HG03066 (cell line): ENCODE data around the gene IGF1R.

ENCODE experiments used
- ATAC-seq: cut with Tn5 transposase; IDR thresholded peaks from one replicate; pipeline ENCODE4 v1.9.1; 2021; ENCODE audit warnings: low read depth; ENCODE audit not compliant: unreplicated experiment

IGF1R gene

GRCh38 chr15:98647026-98647773 lies 1.1 kb upstream of the IGF1R start:
- ATAC-seq = peak; percentile 53

DNA sequence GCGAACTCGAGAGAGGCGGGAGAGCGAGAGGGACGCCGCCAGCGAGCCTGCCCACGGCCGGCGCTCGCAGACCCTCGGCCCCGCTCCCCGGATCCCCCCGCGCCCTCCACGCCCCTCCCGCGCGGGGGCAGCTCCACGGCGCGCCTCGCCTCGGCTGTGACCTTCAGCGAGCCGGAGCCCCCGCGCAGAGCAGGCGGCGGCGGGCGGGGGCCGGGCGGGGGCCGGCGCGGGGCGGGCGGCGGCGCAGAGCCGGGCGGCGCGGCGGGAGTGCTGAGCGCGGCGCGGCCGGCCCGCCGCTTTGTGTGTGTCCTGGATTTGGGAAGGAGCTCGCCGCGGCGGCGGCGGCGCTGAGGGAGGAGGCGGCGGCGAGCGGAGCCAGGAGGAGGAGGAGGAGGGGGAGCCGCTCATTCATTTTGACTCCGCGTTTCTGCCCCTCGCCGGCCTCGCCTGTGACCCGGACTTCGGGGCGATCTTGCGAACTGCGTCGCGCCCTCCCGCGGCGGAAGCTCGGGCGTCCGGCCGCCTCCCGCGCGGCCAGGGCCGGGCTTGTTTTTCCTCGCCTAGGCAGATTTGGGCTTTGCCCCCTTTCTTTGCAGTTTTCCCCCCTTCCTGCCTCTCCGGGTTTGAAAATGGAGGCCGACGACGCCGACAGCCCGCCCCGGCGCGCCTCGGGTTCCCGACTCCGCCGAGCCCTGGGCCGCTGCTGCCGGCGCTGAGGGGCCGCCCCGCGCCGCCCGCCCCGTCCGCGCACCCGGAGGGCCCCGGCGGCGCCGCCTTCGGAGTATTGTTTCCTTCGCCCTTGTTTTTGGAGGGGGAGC lies 524 bp downstream of the IGF1R start:
- peak; percentile 16 for ATAC-seq

- ATAC-seq = no peak
Observed at GRCh38 chr15:98649472-98650416, 1.4 kb downstream of the IGF1R start.

DNA sequence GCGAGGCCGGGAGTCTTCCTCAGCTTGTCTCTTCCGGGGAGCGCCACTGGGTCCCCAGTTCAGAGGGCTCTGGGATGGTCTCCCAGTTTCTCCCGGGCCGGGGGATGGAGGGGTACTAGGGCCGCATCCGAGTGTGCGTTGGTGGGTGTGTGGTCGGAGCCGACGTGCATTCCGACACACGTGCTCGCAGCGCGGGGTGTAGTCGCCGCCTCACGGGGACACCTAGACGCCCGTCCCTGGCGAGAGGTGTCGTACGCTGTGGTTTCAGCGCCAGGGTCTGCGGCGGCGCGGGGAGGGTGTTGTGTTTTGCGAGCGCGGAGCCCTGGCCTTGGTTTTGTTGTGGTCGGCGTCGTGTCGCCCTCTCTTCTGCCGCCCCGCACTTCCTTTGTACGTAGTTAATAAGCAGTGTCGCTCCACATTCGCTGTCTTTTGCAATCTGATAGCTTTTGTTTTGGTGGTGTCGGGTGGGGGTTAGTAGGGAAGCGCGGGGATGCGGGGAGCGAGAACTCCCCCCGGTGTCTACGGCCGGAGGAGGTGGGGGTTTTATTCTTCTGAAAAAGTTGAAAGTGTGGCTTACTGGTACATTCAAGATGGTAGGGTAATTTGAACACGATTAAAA lies 2.2 kb downstream of the IGF1R start:
- ATAC-seq = no peak

- no peak for ATAC-seq
Observed at GRCh38 chr15:98651036-98651481, 2.7 kb downstream of the IGF1R start.

- ATAC-seq = no peak
Observed at GRCh38 chr15:98651581-98652220, 3.4 kb downstream of the IGF1R start.

DNA sequence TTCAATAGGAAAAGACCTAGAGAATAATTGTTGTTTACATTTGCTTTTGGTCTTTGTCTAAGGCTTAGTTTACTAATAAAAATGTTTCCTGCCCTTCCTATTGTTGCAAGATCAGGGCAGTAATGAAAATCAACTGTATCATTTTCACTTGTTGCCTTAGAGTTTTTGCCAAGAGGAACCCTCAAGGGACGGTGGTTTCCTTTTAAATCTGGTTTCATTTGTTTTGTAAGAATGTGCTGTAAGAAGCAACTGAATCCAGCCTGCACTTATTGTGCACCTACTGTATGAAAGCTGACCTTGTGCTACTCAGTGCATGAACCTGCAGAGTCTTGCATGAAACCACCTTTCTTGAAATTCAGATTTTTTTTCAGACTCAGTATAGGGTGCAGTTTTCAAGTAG lies 5.3 kb downstream of the IGF1R start:
- ATAC-seq = no peak

- no peak for ATAC-seq
Observed at GRCh38 chr15:98654790-98655360, 6.5 kb downstream of the IGF1R start.

DNA sequence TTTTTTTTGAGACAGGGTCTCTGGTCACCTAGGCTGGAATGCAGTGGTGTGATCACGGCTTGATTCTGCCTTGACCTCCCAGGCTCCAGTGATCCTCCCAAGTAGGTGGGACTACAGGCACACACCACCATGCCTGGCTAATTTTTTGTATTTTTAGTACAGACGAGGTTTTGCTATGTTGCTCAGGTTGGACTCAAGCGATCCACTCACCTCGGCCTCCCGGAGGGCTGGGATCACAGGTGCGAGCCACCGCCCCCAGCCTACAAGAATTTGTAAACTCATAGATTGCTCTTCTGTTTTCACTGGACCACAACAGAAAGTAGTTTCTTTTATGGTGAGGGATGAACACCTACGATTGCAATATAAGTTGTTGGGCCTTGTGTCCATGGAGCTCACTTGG lies 7.4 kb downstream of the IGF1R start:
- no peak for ATAC-seq

DNA sequence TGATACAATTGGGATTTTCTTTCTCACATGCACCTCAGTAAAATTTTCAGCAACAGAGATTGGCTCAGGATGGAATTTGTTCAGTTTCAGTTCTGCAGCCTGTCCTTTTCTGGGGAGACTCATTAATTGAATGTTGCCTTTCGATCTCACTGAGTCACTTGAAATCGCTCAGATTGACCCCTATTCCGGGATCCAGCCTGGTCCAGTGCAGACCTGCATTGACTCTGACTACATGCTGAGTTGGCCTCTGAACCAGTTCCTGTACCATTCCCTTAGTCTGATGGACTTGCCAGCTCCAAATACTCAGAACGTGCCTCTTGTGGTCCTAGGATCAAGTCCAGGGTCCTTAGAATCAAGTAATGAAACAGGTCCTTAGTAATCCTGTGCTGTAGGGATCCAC lies 9.4 kb downstream of the IGF1R start:
- ATAC-seq = no peak

DNA sequence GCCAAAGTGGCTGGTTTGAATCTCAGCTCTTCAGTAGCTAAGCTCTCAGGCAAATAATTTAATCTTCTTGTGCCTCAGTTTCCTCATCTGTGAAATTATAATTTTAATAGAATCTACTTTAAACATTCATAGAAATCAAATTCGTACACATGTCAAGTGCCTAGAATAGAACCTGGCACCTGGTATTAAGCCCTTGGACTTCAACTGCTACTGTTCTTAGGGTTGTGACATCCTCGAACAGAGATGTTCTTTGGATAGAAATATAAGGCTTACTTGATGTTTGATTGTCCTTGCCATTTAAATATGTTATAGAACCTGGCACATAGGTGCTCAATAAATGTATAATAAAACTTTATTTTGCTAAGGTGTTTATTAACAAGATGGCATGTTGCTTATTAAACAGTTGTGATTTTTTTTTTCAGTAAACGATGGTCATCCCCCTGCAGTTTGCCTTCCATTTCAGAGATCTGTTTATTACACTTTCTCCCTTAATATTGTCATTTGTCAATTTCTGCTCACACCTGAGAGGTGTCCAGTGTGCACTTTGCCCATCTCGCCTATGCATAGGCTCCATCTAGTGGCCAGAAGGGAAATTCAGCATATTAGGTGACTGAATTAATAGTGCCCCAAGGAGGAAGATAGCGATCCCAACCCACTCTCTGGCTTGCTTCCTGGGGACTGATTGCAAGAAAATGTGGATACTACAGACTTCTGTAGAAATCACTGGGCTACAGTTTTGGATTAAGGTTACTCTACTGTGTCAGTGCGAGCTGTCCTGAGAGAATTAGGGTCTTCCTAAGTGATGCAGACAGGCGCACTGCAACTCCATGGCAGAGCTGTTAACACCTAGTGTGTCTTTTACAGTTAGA lies 10.7 kb downstream of the IGF1R start:
- ATAC-seq = peak; percentile 88

DNA sequence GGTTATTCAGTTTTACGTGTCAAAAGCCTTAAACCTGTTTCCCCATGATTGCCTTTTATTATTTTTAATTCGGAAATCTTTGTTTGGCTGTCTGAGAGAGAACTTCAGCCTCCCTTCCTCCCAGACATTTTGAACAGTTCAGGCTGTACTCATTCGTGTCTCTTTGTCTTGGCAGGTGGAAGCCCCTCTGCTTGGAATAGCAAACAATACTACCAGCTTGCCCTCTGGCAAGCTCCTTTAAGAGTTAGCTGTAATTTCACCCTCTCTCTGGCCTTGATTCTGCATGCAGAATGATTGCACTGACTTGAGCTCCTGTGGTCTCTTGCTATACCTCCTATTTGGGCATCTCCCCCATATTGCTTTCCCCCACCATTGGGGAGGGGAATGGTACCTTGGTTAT lies 11.7 kb downstream of the IGF1R start:
- no peak for ATAC-seq

DNA sequence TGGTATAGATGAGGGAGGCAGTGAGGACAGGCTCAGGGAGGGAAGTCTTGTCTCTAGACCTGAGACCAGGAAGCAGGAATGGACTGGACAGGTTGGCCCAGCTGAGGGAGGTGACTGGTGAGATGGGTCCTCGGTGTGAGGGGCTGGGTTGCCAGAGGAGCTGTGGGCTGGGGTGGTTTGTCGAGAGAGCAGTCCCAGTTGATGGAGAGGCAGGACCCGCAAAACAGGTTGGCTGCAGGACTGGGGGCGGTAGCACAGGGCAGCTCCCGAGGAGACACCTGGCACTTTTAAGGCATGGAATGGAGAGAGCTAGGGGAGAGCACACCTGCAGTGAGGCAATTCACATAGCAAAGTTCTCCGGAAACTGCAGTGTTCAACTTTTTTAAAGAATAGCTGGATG lies 14.7 kb downstream of the IGF1R start:
- ATAC-seq = no peak

DNA sequence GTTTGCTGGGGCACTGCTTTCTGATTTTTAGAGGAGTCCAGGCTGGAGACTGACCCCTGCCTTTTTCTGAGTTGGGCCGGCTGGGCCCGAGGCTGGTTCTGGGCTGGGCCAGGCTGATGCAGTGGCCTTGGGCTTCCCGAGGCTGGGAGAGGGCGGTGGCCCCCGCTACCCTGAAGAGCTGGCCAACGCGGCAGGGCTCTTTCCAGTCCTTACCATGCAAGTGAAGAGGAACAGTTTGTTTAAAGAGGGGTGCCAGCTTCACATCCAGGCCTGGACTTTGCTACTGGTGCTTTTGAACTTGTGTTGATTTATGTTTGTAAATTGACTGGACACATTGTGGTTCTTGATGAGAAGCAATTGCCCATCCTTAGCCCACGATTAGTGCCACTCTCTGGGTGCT lies 15.3 kb downstream of the IGF1R start:
- no peak for ATAC-seq

DNA sequence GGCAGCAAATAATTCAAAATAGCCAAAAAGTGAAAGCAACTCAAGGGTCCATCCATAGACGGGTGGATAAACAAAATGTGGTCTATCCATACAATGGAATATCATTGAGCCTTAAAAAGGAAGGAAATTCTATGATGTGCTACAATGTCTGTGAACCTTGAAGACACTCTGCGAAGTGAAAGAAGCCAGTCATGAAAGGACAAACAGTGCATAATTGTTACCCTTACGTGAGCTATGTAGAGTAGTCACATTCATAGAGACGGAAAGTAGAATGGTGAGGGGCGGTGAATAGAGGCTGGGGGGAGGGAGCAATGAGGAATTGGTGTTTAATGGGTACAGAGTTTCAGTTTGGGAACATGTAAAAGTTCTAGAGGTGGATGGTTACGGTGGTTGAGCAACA lies 18.1 kb downstream of the IGF1R start:
- no peak for ATAC-seq

DNA sequence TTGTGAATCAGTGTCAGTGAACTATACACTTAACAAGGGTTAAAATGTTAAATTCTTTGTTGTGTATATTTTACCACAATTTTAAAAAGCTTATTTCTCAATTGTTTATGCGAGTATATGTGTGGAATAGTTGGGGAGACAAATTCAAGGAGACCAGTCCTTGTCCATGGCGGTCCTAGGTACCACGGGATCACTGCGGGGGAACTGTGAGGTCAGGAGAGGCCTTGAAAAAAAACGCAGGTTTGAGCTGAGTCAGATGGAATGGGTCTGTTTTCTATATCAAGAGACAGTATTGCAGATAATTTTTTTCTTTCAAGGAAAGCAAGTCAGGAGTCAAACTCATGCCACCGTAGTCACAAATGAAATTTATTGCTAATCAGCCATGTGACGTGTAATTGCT lies 18.5 kb downstream of the IGF1R start:
- ATAC-seq = no peak

DNA sequence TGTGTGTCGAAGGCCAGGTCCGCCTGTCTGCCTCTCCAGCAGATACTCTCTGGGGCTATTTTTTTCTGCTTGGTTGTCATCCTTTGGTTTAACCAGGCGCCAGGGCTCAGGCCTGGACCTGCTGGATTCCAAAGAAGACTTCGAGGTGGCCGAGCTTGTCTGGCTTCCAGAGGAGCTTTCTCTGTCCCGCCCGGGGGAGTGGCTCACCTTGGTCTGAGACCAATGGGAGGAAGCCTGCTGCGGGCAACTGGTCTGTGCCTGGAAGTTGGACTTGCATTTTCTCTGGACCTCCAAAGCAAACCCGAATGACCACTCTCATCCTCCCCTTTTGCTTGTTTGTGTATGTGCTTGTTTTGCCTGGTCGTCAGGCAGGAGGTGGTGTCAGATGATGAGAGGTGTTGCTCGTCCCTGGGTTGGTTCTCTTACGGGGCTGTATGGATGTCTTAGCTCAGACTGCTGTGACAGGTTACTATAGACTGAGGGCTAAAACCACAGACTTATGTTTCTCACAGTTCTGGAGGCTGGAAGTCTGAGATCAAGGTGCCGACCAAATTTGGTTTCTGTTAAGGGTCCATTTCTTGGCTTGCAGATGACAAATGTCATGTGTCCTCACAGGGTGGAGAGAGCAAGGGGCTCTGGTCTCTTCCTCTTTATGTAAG lies 19.3 kb downstream of the IGF1R start:
- no peak for ATAC-seq
